GM18526 (cell line): Measurements from ENCODE around the gene IFNL2.

Source experiments
- POLR2A ChIP-seq: IDR thresholded peaks from 3 replicates; pipeline ENCODE4 v1.6.1; 2011; ENCODE audit not compliant: insufficient read length; ENCODE audit errors: extremely low read depth

Gene IFNL2

GRCh38 chr19:39248806-39249205 is 19.4 kb upstream of the IFNL2 start, which contains the start of gene IFNL4:
Gene IFNL4, minus strand, starts transcription at chr19:39248856.
- no peak for TF ChIP-seq POLR2A

- no peak for TF ChIP-seq POLR2A
These were observed 17.1 kb upstream of the IFNL2 start for GRCh38 chr19:39251081-39251480.

GRCh38 chr19:39251846-39252245 is 16.4 kb upstream of the IFNL2 start:
- no peak for TF ChIP-seq POLR2A

GRCh38 chr19:39252458-39252857 is 15.7 kb upstream of the IFNL2 start:
- TF ChIP-seq POLR2A: no peak

- TF ChIP-seq POLR2A: no peak
These were observed 14.6 kb upstream of the IFNL2 start for GRCh38 chr19:39253374-39254149.

GRCh38 chr19:39254531-39255345 is 13.5 kb upstream of the IFNL2 start:
- no peak for TF ChIP-seq POLR2A

DNA sequence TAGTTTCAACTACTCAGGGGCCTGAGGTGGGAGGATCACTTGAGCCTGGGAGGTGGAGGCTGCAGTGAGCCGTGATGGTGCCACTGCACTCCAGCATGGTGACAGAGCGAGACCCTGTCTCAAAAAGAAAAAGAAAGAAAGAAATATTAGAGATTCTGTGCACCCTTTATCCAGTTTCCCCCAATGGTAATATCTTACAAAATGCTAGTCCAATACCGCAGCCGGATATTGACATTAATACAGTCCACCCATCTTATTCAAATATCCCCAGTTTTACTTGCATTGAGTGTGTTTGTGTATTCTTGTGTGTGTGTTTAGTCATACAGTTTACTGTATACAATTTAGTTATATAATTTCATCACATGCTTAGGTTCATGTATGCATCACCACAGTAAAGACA is 11.0 kb upstream of the IFNL2 start:
- TF ChIP-seq POLR2A: no peak

DNA sequence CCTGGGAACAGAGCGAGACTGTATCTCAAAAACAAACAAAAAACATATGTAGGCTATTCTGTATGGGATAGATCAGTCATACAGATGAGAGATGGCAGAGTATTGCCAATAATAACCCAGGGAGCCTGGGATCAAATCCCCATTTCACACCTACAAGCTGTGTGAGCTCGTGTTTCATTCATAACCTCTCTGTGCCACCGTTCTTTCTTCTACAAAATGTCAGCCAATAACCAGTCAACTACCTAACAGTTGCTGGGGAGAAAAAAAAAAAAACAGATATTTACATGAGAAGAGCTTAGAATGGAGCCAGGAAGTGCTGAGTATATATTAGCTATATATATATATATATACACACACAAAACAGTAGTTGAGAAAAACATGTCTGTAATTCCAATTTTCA is 6.5 kb upstream of the IFNL2 start:
- TF ChIP-seq POLR2A: no peak

- TF ChIP-seq POLR2A: no peak
These were observed 5.7 kb upstream of the IFNL2 start for GRCh38 chr19:39262496-39262895.

DNA sequence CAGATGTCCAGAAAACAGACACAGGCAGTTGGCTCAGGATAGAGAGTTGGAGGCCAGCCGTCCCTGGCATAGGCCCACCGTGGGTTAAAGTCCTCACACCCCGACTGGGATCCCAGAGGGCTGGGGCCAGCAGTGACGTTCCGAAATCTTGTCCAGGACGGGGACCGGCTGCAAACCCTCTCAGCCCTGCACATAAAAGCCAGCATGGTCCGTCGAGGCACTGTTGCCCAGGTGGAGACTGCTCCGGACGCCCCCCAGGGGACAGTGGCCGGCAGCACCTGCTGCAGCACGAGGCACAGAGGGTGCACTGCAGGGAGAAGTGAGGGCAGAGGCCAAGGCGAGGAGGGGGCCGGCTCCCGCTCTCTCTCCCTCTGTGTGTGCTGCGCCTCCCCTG is 4.3 kb upstream of the IFNL2 start:
- no peak for TF ChIP-seq POLR2A

- no peak for TF ChIP-seq POLR2A
These were observed 3.6 kb upstream of the IFNL2 start for GRCh38 chr19:39264306-39265290.

- no peak for TF ChIP-seq POLR2A
These were observed 2.8 kb upstream of the IFNL2 start for GRCh38 chr19:39265321-39265916.

- no peak for TF ChIP-seq POLR2A
These were observed 2.1 kb downstream of the IFNL2 start for GRCh38 chr19:39270036-39270871.

DNA sequence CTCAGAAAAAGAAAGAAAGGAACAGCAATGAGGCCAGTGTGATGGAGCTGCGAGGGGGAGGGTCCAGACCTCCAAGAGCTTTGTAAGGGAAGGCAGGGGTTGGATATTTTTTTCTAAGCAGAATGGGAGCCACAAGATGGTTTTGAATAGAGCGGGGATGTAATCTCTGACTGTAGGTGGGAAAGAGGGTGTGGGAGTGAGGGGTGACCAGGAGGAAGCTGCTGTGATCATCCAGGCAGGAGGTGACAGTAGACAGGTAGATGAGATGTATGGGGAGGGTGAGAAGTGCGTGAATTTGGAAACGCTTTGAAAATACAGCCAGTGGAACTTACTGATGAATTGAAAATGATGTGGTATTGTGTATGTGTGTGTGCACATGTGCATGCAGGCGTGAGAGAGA is 7.4 kb downstream of the IFNL2 start:
- no peak for TF ChIP-seq POLR2A
